ENCODE results near the gene ABCC8. TPM values are rescaled to one million over a fixed set of nuclear protein-coding genes. Genes with fewer than 3 reads are reported as not detected.

Gene ABCC8
- total RNA-seq, 4 donors from 2014 or later: under 0.01 TPM; not detected in 3

DNA sequence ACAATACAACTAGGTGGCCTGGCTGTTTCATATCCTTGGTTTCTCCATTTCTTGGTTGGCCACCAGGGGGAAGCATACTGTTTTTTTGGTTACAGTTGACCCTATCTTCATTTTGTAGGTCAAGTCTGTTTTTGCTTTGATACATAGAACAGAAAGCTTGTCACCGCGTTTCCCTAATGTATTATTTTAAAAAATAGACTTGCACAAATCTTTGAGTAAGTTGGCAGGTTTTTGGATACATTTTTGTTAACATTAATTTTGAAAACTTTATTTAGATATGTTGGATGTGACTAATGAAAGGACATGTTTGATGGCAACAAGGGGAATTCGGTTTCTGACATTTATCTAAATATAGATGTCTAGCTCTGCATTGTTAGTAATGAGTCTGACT, 122.0 kb downstream of the ABCC8 start:
- no peak for DNase-seq
- intact Hi-C loops (cut with DNase I): no loop called here
- WGBS, 2 donors: 38% methylated on average over 3 of the region's 3 CpGs
- TF ChIP-seq, protein P1, sequence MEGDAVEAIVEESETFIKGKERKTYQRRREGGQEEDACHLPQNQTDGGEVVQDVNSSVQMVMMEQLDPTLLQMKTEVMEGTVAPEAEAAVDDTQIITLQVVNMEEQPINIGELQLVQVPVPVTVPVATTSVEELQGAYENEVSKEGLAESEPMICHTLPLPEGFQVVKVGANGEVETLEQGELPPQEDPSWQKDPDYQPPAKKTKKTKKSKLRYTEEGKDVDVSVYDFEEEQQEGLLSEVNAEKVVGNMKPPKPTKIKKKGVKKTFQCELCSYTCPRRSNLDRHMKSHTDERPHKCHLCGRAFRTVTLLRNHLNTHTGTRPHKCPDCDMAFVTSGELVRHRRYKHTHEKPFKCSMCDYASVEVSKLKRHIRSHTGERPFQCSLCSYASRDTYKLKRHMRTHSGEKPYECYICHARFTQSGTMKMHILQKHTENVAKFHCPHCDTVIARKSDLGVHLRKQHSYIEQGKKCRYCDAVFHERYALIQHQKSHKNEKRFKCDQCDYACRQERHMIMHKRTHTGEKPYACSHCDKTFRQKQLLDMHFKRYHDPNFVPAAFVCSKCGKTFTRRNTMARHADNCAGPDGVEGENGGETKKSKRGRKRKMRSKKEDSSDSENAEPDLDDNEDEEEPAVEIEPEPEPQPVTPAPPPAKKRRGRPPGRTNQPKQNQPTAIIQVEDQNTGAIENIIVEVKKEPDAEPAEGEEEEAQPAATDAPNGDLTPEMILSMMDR (IDR thresholded peaks at IDR 0.05): peak; percentile 51 to 70 (median 61)
- no peak for TF ChIP-seq POLR2A (IDR thresholded peaks at IDR 0.05)
- Histone ChIP-seq H3K27ac (no peak overlapping the region), H3K9me3 (no peaks in the 10 kb centered on the region), H3K4me1 (peaks cover 4 to 38% (median 14%) of the 10 kb centered on the region in 3 donors), H3K36me3 (peaks cover 0 to 3% (median 0%) of the 10 kb centered on the region in 3 donors), H3K27me3 (peaks cover 0 to 21% (median 0%) of the 10 kb centered on the region in 4 donors), H3K4me3 (no peak overlapping the region)

DNA sequence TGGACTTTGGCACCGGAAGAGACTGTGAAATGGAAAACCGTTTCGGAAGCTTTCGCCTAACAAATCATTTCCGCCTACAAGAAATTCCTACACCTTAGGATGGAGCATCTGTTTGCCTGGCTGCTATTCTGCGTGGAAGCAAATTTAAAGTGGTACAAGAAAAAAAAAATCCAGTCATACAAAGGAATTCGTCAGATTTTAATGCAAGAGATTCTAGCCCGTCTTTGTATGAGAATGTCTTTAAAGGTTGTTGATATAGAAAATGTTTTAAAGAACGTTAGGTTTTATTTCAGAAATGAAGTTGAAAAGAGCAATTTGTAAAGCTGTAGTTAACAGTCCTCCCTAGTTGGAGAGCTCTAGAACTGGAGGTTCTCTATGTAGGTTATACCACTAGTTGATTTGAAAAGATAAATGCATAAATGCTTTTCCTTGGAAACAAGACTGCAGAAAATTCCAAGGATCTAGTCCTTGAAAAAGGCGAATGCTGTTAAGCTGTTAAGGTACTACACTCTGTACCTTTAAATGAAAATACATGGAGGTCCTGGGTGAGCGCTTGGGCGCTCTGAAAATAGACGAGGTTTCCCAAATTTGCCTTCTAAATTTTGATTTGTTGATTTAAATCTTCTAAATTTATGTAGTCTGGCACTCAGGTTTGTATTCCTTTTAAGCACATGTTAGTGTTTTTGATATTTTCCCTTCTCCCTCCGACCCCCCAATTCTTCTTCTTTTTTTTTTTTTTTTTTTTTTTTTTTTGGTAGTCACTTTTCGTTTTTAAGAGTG, 122.6 kb downstream of the ABCC8 start:
- TF ChIP-seq POLR2A (IDR thresholded peaks at IDR 0.05): no peak
- TF ChIP-seq, protein P1 (IDR thresholded peaks at IDR 0.05): no peak
- peaks cover 0 to 21% (median 0%) of the 10 kb centered on the region in 4 donors for H3K27me3 ChIP-seq
- peaks cover 4 to 38% (median 14%) of the 10 kb centered on the region in 3 donors for H3K4me1 ChIP-seq
- peaks cover 0 to 3% (median 0%) of the 10 kb centered on the region in 3 donors for H3K36me3 ChIP-seq
- WGBS, 2 donors: 3 to 8% methylated on average over 15 of the region's 15 CpGs
- intact Hi-C loops (cut with DNase I): no loop called here
- peak overlapping the region; percentile 48 to 74 (median 61) for H3K4me3 ChIP-seq
- peak overlapping the region; percentile 72 to 90 (median 80) for H3K27ac ChIP-seq
- DNase-seq: no peak
- H3K9me3 ChIP-seq: no peaks in the 10 kb centered on the region

DNA sequence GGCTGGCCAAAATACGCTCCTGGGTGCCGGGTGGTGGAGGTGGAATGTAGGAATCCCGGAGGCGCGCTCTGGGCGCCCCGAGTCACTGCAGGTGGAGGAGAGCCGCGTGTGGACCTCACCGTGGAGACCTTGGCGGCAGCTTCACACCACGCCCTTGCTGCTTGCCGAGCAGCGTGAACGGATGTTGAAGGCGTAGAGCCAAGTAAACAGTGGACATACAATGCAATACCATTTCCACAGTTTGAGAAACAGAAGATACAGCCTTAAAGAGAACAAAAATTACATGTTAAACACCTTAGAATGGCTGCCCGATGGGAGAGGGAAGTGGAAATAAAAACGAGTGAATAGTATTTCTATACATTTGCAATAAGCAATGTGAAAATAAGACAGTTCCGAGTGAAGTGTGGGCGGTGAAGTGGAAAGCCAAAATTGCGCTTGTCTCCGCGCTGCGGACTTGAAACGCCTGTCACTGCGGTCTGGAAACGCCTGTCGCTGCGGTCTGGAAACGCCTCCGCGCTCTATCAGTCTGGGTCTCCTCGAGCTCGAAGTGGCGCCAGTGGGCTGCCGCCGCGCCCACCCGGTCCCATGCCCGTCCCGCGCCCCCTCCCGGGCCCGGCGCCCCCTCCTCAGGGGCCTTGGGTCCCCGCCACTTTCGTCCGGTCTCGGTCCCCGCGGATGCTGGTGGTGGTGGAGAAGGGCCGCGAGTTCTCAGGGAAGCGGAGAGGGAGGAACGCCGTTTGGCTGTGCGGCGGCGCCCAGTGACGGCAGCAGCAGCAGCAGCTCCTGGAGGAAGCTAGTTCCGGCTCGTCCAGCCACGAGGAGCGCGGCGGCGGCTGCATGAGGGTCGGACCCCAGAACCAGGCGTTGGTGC, 123.5 kb downstream of the ABCC8 start:
- intact Hi-C loops (cut with DNase I): no loop called here
- TF ChIP-seq, protein P1 (IDR thresholded peaks at IDR 0.05): no peak
- no peak for TF ChIP-seq POLR2A (IDR thresholded peaks at IDR 0.05)
- 0 to 1% methylated on average over 36 to 37 of the region's 69 CpGs for WGBS, 2 donors
- no peak for DNase-seq
- Histone ChIP-seq H3K9me3 (no peaks in the 10 kb centered on the region), H3K4me1 (peaks cover 4 to 38% (median 14%) of the 10 kb centered on the region in 3 donors), H3K4me3 (peak overlapping the region; percentile 48 to 74 (median 61)), H3K27me3 (peaks cover 0 to 21% (median 0%) of the 10 kb centered on the region in 4 donors), H3K27ac (peak overlapping the region; percentile 72 to 90 (median 80)), H3K36me3 (peaks cover 0 to 3% (median 0%) of the 10 kb centered on the region in 3 donors)

DNA sequence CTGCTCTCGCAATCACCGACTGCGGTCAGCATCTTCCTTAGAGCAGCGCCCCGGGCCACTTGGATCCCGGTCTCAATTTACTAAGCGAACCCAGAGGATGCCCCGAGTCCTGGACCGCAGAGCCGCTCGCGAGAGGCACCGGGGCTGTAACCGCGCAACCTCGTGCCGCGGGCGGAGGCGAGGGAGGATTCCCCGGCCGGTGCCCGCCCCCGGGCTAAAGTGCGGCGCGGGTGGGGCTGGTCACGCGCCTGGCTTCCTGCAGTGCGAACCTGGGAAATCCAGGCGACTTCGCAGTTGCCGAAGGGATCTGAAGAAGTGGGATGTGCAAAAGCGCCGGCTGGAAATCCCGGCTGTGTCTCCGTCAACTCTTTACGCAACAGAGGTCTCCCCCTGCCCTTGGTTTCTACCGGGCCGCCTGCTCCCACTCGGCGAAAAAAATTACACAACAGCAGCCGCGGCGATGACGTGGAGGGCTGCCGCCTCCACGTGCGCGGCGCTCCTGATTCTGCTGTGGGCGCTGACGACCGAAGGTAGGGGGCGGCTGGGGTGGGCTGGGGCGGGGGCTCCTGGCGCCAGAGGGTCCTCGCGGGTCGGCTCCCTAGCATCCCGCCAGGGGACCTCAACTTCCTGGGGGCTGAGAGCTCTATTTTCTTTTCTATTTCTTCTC, 125.0 kb downstream of the ABCC8 start, which contains the start of gene NCR3LG1:
Gene NCR3LG1, plus strand, starts transcription at position 291 of the 667 bp plus-strand sequence. Its CDS starts 170 bp downstream, at position 461.
- 0 to 4% methylated on average over 5 to 20 of the region's 61 CpGs for WGBS, 2 donors
- intact Hi-C loops (cut with DNase I): no loop called here
- Histone ChIP-seq H3K27me3 (peaks cover 0 to 21% (median 0%) of the 10 kb centered on the region in 4 donors), H3K4me3 (peak within 1 kb of the TSS; percentile 48 to 74 (median 61)), H3K36me3 (no peaks in the 10 kb centered on the region), H3K4me1 (peaks cover 4 to 38% (median 14%) of the 10 kb centered on the region in 3 donors), H3K9me3 (no peaks in the 10 kb centered on the region), H3K27ac (peak within 1 kb of the TSS; percentile 63 to 90 (median 74))
- TF ChIP-seq, protein P1 (IDR thresholded peaks at IDR 0.05): no peak
- TF ChIP-seq POLR2A (IDR thresholded peaks at IDR 0.05): no peak
- DNase-seq: no peak
